ENCODE results near the gene CRYBG3.

DNA sequence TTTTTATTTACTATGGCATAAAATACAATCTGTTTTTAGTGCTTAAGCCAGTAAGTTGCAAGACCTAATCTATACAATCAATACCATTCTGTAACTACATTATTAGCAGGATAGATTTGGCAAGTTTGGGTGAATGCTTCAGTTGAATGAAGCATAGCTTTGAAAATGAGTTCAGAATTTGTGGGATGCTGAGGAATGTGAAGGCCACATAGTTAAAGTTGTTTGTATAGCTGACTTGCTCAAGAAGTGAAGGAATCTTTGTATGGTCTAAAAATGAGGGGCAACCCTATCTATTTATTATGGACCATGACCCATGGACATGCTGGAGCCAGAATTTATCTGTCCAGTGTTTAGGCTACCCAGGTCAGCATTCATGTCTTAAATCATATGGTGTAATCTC is 58.5 kb downstream of the CRYBG3 start:
- TF ChIP-seq EP300 (IDR thresholded peaks at IDR 0.05): no peak
- TF ChIP-seq CTCF (IDR thresholded peaks at IDR 0.05): no peak
- TF ChIP-seq POLR2AphosphoS5 (IDR thresholded peaks at IDR 0.05): no peak

All from upper lobe of left lung (tissue), 4 donors.